Vagina (tissue), 2 donors: Measurements from ENCODE around the gene DPM1.

ENCODE experiments used
- CTCF ChIP-seq, 3 experiments: fragments of 450-650 bp in 2 of 3; fragments of 200-600 bp in 1 of 3; sonication (generic) in 1 of 3; IDR thresholded peaks; one replicate each; pipeline ENCODE4 v1.5.1; 2017 to 2019; ENCODE audit warnings: antibody characterized with exemption in 3 of 3, mild to moderate bottlenecking in 2 of 3, moderate library complexity in 2 of 3
- POLR2A ChIP-seq, 2 donors: fragments of 450-650 bp; IDR thresholded peaks; one replicate each; pipeline ENCODE4 v1.6.1; 2017; ENCODE audit warnings: antibody characterized with exemption in 2 of 2, mild to moderate bottlenecking in 2 of 2, moderate library complexity in 2 of 2

GRCh38 chr20:50919567-50919966 is 38.8 kb downstream of the DPM1 start:
- no peak for TF ChIP-seq CTCF (IDR thresholded peaks at IDR 0.05)
- no peak for TF ChIP-seq POLR2A (IDR thresholded peaks at IDR 0.05)
